LoVo (cell line): ENCODE results near the gene MAGI2.

Experiments used
- DNase-seq: peaks from one replicate; pipeline ENCODE4 v3.0.0-alpha.2; 2016; ENCODE audit warnings: low spot score

MAGI2 gene

DNA sequence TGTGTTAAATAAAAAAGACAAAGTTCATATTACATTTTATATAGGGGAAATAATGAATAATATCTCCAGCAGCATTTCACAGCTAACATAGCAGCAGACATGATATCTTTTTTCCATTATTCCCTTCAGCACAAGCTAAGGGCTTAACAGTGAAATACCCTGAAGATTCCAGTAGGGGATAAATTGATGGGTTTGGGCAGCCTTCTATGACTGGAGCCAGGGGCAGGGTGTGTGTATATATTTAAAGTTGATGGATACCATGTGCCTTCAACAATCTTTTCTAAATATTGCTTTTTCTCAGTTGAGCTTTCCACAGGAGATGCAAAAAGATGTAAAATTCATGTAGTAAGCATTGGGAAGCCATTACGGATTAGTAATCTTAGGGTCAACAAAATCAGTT is 151.2 kb downstream of the MAGI2 start:
- DNase-seq: no peak

DNA sequence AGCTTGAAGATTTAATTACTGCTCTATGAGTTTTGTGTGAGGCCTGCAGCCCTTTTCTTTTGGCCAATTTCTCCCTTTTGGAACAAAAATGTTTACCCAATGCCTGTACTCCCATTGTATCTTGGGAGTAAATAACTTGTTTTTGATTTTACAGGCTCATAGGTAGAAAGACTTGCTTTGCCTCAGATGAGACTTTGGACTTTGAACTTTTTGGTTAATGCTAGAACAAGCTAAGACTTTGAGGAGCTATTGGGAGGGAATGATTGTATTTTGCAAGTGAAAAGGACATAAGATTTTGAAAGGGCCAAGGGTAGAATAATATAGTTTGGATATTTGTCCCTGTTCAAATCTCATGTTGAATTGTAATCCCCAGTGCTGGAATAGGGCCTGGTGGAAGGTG is 152.0 kb downstream of the MAGI2 start:
- DNase-seq: no peak

- no peak for DNase-seq
Observed at GRCh38 chr7:79300573-79300972, 152.9 kb downstream of the MAGI2 start.

DNA sequence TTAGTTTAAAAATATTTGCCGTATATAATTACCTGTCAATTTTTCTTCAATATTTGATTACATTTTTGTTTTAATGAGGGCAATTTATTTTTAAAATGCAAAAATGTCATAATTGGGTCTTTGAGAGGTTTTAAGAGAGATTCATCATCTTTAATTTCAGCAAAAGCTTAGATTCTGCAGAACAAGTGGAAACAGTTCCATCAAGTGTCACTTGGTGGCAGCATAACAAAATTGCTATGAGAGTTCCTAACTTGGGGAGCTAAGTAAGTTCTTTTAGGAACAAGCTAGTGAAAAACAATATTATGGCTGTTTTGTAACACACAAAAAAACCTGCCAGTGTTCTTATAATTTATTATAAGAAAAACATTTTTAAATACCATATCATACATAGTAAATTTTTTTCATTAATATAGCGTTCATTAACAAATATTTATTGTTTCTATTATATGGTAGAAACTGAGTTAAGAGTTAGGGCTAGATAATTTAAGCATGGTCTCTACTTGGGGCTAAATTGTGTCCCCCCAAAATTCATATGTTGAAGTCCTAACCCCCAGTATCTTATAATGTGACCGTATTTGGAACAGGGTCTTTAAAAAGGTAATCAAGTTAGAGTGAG is 155.2 kb downstream of the MAGI2 start:
- peak; percentile 47 for DNase-seq

GRCh38 chr7:79296553-79297320 is 156.7 kb downstream of the MAGI2 start:
- DNase-seq: no peak

DNA sequence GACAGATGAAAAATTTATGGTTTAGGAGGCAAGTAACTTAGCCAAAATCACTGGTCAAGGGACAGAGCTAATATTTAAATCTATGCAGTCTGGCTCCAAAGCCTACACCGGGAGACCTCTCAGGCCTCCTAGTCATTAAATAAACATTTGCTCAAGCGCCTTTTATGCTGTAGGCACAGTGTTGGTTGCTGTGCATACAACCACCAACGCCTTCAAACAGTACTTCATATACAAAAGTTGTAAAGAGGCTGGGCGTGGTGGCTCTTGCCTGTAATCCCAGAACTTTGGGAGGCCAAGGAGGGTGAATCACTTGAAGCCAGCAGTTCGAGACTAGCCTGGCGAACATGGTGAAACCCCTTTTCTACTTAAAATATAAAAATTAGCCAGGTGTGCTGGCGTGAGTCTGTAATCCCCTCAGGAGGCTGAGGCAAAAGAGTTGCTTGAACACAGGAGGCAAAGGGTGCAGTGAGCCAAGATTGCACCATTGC is 159.8 kb downstream of the MAGI2 start:
- DNase-seq: no peak

DNA sequence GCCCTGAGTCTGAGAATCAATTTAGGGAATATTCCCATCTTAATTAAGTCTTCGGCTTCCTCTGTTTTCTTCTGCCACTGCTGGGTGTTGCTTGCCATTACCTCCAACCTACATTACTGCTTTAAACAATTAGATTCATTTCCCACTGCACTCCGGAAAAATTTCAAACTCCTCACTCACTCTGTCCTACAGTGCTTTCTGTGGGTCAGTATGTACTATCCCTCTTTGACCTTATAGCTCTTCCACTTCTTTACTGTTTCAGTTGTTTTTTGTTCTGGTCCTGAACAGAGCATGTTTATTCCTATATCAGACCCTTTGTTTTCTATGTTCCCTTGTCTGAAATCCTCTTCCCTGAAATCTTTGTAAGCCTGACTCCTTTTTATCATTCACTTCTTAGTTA is 160.6 kb downstream of the MAGI2 start:
- DNase-seq: no peak

- no peak for DNase-seq
Observed at GRCh38 chr7:79291498-79291865, 162.0 kb downstream of the MAGI2 start.

DNA sequence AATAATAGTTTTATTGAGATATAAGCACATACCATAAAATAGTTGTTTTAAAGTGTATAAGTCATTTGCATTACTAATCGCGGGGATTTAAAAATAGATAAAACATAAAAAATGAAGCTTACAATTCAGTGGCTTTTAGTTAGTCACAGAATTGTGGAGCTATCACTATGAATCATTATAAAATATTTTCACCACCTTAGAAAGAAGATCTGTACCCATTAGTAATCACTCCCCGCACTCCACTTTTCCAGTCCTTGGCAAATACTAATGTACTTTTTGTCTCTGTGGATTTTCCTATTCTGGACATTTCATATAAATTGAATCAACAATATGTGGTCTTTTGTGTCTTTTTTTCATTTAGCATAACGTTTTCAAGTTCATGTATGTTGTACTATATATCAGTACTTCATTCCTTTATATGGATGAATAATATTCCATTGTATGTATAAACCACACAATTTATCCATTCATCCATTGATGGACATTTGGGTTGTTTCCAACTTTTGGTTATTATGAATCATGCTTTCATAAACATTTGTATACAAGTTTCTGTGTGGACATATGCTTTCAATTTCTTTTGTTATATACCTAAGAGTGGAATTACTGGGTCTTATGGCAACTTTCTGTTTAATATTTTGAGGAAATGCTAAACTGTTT is 162.5 kb downstream of the MAGI2 start:
- DNase-seq: no peak

- no peak for DNase-seq
Observed at GRCh38 chr7:79290398-79290797, 163.1 kb downstream of the MAGI2 start.

- no peak for DNase-seq
Observed at GRCh38 chr7:79288655-79289054, 164.8 kb downstream of the MAGI2 start.

GRCh38 chr7:79287981-79288380 is 165.5 kb downstream of the MAGI2 start:
- DNase-seq: no peak

DNA sequence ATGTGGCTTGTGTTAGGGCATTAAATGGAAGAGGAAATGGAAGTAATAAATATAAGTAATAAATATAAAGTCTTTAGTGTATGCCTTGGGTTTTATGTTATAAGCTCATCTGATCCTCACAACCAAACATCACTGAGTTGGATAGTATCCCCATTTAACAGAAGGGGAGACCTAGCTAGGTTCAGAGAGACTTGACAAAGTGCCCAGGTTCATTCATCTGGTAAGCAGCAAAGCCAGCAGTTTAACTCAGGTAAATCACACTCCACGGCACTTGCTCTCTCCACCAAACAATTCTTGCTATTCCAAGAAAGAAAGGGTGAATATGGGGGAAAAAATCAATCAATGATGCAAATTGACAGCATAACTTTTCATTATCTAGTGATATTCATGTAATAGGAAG is 167.3 kb downstream of the MAGI2 start:
- DNase-seq: no peak

GRCh38 chr7:79285756-79286155 is 167.7 kb downstream of the MAGI2 start:
- no peak for DNase-seq

GRCh38 chr7:79284211-79284610 is 169.3 kb downstream of the MAGI2 start:
- DNase-seq: no peak

- DNase-seq: no peak
Observed at GRCh38 chr7:79282882-79283602, 170.4 kb downstream of the MAGI2 start.

DNA sequence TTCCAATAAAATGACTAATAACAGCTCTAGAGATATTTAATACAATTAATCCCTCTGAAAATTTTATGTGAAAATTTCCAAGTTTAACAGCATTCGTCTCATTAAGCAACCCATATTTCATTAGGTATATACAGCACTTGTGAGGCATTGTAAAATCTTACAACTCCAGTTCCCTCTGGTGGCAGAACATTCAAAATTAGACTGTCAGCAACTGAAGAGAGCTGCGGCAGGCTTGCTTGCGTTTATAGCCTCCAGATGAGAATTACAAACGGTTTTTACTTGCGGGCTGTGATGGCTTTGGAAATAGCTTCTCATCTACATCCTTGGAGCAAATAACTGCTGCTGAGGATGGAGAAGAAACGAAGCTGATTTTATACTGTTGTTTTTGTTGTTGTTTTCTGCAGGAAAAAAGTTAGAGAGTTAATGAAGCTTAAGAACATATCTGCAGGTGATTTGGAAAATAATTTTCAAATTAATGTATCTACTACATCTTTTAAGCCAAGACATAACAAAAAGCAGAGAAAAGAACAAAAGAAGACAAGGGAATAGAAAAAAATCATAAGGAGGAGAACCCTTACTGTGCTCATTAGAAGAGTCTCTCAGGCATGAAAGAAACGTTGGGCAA is 171.3 kb downstream of the MAGI2 start:
- no peak for DNase-seq

- DNase-seq: no peak
Observed at GRCh38 chr7:79281426-79281825, 172.0 kb downstream of the MAGI2 start.

DNA sequence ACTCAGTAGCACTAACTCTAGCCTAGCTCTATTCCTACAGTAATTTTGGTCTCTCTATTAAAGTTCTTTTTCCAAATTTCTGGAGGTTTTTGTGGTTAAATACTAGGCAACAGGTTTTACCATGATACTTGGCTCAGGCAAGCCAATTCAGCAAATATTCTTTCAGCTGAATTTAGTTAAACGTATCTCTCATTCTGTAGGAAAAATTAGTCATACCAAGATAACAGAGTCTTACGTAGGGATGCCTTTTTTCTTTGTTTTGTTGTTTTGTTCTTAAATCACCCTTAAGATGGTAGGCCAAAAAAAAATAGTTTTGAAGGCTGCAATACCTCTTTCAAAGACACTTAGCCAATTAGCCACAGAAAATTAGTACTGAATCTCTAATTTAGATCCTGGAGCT is 180.5 kb downstream of the MAGI2 start:
- no peak for DNase-seq

DNA sequence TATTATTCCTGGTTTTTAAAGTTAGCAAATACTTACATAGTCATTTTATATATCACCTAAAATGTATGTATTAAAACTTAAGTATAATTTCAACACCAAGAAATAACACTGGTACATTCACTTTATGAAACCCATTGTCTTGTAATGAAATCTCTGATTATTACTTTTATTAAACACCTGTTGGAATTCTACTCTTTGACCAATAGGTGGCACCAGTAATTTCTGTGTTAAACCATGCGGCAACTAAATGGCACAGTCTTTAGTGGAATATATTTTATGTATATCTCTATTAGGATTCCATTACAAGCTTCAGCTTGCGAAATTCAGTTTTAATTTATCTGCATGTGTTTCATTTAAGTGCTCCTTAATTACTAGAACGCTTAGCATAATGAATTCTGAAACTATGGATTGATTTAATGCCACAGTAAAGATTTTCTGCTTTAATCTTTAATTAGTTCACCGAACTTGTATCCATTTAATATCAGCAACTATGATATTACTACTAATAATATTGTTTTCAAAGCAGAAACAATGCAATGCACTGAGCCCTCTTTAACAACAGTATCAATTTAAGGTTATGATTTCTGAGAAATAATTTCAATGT is 181.3 kb downstream of the MAGI2 start:
- DNase-seq: peak; percentile 74

GRCh38 chr7:79268730-79269129 is 184.7 kb downstream of the MAGI2 start:
- DNase-seq: no peak

GRCh38 chr7:79258826-79259225 is 194.6 kb downstream of the MAGI2 start:
- no peak for DNase-seq
